ENCODE data around the gene FGR.

Gene FGR

DNA sequence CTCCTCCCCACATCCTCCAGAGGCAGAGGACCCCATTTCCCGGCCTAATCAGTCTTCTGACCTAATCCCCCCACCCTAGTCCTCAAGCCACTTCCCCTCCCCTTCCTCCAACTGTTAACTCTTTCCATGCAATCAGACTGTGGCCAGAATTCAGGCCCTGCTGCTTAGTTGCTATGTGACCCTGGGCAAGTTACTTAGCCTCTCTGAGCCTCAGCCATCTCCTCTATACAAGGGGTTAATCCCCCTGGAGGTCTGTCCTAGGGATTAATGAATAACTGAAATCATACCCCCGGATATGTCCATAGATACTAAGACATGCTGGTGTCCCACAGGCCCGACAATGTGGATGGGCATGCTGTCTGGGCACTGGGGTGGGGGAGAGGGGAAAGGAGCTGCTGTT is 49.3 kb downstream of the FGR start:
- DNase-seq (ENCODE audit: low spot score): no peak

DNA sequence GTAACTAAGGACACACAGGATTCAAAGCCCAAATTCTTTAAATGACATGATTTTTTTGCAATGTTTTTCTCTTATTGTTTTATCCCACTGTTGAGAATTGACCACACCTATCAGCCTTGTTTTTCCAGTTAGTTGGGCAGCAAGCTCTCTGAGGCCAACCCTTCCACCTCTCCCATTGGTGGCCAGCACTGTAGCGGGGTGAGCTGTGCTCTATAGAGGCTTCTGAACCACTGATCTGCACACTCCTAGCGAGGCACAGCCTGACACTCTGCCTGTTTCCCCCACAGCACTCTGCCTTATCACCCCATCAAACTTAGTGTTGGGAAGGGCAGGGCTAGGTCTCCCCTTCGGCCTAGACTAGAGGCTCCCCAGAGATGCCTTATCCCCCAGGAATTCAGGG is 50.5 kb downstream of the FGR start:
- DNase-seq (ENCODE audit: low spot score): no peak

DNA sequence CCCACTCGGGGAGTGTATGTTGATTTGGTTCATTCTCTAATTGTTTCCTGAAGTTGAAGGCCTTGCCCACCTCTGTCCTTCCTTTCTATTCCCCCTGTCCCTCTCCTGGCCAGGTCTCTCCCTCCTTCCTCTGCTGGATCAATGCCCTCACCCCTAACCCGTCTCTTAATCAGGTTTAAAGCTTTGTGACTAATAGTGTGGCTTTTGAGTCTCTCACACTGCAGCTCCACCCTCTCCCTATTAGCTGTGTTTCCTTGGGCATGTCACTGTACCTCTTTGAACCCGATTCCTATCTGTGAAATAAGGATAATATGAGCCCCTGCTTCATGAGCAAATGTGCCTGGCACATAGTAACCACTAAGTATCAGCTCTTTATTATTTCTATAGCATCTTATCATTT is 51.5 kb downstream of the FGR start:
- no peak for DNase-seq (ENCODE audit: low spot score)

DNA sequence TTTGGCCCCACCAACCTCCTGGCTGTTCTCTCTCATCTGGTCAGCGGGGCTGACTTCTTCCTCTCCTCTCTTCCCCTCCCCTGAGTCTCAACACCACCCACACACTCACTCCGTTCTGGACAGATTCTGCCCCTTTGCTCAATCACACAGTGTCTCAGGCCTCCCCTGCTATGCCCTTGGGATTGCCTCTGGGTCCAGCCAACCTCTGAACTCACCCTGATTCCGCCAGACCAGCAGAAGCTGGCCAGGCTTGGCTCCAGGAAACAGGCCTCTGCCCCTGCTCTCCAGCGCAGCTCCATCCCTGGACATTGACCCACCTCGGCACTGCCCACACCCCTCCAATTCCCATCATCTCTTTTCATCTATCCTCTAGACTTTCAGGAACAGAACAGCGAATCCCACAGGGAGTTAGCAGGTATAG is 53.2 kb downstream of the FGR start:
- DNase-seq (ENCODE audit: low spot score): no peak

DNA sequence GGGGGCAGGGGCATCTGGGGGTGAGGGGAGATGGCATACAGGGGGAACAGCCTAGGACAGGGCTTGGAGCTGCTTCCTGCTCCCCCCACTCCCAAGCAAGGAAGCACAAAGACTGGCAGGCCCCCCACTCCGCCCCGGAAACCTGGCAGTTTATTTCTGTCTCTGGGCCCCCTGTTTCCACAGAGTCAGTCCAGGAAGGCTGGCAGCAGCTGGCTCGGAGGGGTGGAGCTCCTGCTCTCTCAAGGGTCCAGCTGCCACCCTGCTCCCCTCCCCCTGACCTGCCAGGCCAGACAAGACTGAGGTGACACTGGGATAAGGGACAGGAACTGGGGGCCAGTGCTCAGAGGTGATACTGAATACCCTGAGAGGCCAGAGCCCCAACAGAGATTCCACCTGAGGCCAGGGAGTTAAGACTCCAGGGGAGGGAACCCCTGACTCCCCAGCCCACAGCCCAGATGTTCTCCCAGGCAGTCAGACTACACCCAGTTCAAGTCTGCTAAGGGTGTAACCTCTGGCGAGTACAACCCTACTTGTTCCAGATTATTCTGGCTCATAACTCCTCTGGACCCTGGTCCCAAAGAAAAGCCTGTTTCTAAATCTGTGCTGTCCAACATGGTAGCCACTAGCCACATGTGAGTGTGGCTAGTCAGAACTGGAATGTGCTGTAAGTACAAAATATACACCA is 57.3 kb downstream of the FGR start:
- no peak for DNase-seq (ENCODE audit: low spot score)

DNA sequence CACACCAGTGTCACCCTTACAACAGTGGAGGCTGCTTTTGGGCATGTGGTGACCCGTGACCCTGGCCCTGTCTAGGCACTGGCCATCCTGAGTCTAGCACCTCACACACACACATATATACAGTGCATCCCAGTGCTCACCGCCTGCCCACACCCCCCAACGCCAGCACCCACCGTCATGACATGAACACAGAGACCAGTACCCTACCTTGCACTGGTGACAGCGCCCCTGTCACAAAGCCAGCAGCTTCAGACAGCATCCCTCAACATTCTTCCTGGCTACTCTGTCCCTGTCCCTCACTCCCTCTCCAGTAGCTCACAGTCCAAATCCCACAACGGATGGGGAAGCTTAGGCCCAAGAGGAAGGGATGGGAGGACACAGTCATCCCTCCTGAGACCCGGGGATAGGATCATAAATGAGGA is 58.2 kb downstream of the FGR start:
- DNase-seq (ENCODE audit: low spot score): no peak

DNA sequence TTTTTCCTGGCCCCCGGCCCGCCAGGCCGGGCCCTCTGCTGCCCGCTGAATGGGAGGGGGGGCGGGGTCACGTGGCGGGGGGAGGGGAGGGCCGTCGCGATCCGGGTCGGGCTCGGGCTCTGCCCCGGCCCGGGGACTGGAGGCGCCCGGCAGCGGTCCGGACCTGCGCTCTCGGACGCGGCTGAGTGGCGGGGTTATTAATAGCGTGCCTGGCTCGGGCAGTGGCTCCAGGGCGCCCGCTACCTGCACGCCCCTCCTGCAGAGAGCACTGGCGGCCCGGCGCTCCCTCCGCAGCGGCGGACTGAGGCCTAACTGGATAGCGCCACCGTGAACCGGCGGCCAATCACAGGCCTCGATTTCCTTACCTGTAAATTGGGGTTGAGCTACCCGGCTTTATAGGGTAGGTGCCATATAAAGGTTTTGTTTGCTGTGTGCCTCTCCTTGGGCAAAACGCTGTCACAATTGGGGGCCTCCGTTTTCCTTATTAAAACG is 59.1 kb downstream of the FGR start:
- DNase-seq (ENCODE audit: low spot score): peak; percentile 87

DNA sequence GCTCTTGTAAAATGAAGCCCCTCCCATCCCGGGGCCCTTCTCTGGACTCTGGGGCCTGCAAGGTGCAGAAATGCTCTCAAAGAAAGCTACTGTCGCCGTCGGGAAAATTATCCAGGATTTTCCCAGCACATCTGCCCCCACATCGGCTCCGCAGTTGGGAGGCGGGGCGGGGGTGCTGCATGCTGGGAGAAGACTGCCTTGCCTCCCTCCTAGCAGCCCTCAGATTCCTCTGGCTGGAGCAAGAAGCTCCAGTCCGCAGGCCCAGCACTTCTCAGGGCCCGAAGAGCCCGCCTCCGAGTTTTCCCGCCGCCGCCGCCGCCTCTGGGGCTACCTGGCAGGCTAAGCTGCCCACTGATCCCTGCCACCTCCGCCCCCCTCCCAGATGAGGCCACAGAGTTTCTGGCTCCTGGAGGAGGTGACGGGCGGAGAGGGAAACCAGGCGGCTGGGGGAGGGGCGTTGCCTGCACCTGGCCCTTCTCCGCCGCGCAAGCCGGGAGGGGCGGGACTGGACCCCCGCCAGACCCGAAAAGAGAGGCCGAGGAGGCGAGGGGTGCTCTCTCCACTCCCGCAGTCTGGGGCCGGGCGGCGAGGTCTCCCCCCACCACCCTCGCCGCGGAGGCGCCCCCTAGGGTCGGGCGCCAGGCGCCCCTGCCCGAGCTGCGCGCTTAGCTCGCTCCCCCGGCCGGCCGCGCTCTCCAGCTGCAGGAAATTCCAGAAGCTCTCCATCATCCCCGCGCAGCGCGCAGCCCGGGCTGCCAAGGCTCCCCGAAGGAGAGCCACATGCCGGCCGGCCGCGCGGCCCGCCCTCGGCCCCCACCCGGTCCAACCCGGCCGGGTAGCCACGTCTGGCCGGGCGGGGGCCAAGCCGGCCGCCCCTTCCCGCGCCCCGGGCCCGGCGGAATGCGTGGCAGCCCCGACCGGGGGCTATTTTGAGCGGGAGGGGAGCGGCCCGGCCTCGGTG is 59.8 kb downstream of the FGR start:
- DNase-seq (ENCODE audit: low spot score): peak; percentile 92

DNA sequence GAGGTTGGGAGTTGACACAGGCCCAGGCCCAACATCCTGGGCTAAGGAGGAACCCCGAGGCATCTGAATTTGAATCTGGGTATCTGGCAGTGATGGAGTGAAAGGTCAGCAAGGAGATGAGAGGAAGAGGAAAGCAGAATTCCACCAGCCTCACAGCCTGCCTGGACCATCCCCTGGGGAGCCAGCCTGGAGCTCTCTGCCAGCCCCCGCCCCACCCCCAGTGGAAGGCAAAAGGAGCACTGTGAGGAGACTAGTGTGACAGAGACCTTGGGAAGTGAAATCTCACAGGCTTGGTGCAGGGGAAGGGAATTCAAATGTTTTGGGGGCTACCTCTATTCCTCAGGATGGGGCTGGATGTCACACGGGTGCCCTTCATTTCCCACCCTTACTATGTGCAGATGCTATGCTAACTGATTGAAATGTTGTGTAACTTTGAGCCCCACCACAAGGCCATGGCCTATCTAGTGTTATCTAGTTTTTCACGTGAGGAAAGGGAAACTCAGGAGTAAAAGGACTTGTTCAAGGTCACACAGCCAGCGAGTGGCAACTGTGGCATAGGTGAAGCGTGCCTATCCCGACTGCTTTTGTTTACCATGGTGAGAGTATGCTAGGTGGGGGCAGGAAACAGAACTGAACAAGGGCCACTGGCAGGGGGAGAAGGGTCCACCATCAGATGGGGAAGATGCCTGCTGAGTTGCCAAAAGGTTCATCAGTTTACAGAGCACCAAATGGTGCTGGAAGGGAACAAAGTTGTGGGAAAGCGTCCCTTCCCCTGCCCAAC is 60.8 kb downstream of the FGR start:
- no peak for DNase-seq (ENCODE audit: low spot score)

DNA sequence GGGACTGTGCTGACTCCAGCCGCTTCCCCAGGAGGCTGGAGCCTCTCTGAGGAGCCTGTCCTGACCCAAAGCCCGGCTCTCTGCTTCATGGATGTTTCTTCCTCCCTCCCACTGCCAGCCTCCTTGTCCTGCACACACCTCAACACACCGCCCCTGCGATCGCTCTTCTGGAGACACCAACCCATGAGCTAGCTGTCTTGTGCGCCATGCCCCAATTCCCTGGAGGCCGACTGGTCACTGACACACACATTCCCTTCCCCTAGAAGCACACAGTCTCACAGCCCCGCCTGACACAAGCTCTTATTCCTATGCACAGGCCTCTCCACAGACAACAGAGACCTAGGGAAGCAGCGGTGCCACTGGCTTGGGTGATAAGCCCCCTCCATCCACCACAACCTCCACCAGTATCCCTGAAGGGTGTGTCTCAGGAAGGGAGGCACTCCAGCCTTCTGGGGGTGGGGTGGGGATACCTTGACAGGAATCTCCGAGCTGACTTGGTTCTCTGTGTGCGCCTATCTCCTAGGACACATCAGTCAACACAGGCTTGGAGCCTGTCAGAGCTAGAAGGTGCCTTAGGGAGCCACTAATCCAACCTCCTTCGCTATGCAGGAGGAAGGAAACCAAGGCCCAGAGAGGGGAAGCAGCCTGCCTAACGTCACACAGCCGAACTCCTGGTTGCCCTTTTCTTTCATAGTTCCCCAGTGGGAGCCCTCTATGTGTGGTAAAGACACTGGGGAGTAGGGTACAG is 62.1 kb downstream of the FGR start:
- DNase-seq (ENCODE audit: low spot score): peak; percentile 87

DNA sequence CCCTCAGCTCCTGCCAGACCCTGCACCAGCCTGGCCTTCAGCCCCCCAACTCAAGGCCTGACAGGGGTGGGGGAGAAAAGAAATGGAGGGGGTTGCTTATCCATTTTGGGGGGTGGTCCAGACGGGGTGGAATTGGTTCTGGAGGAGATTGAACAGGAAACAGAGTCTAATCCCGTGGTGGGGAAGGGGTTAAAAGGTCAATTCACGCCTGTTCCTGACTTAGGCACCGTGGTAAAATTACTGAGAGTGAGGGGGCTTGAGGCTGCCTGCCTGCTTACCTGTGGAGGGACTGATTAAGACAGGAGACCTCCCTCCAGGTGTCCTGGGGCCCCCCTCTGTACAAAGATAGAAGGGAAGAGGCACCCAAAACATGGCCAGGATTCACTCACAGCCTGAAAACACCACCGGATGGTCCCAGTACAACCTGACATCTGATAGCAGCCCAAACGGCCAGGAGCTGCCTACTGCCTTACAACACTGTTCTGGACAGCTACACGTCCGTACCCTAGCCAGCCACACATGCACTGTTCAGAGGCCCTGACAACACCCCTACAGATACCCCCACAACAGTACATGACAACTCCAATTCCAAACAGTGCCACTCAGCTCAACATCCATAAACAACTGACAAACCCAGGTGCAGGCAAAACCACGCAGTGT is 62.8 kb downstream of the FGR start:
- DNase-seq (ENCODE audit: low spot score): no peak

DNA sequence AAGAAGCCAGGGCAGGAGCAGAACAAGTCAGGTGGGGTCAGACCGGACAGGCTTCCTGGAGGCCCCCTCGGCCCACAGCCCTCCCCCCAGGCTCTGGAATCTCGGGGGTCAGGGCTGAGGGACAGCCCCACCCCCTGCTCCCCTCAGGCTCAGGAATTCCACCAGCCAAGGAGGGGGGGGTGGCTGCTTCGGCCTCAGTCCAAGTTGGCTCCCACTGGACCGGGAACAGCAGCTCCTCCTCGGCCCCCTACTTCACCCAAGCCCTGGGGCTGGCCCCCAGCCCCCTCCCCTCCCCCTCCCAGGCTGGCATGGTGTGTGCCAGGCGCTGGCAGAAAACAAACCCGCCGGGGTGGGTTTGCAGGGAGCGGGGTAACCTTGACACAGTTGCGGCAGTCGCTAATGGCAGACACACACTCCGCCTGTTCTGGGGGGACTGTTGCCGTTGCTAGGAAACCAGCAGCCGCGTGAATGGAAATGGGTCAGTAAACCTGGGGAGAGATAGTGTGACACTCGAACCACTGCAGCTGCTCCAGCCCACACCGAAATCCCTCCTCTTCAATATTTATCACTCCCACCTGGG is 63.5 kb downstream of the FGR start:
- DNase-seq (ENCODE audit: low spot score): no peak

DNA sequence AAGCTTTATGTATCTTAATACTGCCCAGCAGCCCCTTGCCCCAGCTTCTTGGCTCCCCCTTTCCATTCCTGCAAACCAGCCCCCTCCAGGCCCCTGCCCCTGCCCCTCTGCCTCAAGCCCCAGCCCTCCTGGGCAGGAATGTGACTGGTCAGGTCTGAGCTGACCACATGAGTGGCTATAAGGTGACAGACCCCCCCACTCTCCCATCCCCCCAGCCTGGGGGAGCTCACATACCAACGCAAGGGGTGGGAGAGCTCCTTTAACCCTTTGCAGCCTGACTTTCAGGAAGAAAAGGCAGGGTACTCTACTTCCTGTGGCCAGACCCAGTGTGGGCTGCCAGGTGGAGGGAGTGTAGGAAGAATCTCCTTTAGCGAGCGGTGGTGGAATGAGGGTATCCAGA is 64.2 kb downstream of the FGR start:
- DNase-seq (ENCODE audit: low spot score): no peak

DNA sequence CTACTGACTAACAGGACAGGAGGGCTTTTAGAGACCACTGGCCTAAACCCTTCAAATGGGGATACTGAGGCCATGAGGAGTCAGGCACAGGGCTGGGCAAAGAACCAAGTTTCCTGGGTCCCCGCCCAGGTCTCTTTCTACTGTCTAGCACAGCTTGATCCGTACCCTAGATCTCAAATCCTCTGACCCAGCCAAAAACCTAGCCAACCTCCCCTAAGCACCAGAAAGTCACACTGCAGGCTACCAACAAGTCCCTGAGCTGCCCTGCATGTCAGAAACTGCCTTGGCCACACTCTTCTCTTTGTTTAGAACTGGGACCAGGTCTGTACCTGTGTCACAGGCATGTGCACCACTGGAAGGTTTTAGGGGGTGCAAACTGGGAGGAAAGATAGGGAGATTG is 64.6 kb downstream of the FGR start:
- no peak for DNase-seq (ENCODE audit: low spot score)

DNA sequence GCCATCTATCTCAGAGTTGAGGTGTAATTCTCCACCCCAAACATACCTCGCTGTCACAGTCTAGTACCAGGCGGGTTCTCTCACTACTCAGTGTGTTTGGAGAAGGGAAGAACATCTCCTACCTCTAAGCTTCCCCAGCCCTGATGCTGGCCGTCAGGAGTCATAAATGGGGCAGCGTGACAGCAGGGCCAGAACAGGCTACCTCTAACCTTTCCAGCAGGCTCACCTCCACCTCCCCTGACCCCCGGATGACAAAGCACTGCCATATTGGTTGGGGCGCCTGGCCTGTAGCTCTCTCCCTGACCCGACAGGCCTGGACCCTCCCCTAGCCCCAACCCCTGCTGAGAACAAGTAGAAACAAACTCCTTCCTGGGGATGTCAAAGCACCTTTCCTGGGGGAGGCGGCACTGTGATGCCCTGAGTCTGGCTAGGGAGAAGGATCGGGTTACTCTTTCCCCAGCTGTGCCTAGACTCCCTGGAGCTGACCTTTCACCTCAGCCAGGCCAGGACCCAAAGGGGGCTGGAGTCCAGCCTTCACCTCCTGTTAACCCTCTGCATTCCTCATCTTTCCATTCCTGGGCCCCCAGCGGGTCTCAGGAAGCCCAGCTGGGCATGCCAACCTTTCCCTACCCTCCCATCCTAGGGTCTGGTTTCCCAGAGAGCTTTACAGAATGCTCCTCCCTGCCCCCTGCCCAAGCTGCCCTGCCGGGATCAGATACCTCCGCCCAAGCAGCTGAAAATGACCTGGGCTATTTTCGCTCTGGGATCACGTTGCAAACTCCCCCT is 65.3 kb downstream of the FGR start:
- no peak for DNase-seq (ENCODE audit: low spot score)

DNA sequence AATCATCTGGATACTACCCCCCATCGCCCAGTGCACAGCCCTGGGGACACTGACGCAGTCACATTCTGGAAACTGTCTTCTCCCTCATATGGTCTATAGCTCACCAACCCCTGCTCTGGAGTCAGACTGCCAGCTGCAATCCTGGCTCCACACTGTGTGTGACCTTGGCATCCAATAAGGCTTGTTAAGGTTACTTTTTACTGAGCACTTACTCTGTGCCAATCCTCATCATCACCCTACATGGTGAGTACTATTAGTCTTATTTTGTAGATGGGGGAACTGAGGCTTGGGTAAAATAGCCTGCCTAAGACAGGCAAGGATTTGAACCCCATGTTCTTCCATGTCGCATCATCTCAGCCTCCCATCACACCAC is 65.9 kb downstream of the FGR start:
- DNase-seq (ENCODE audit: low spot score): no peak

DNA sequence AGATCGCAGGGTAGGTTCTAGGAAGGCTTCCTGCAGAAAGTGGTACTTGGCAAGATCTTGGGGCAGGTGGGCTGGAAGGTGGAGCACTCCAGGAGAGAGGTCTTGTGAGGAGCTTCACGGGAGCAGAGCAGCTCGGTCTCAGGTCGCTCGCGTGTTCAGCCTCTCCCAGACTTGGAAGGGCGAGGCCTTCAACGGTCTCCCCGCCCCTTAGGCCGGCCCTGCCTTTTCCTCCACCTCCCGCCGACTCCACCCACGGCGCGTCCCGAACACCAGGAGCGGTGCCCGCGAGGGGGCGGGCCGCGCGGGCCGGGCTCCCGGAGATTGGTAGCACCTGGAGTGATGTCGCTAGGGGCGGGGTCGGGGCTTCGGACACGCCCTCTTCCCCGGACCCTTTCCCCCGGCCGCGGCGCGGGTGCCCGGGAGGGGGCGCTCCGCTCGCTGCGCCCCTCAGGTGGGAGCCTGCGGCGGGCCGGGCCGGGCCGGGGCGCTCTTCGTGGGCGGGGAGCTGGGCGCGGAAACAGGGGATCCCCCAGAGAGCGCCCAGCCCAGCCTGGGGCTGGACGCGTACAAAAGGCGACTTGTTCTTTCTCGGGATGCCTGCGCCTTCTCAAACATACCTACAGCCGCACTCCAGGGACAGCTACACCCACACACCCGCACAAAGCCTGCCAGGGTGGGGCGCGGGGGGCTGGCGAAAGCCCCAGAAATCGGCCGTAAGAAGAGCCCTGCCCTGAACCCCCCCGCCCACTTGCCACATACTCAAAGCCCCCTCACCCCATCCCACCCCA is 66.5 kb downstream of the FGR start:
- peak; percentile 94 for DNase-seq (ENCODE audit: low spot score)

DNA sequence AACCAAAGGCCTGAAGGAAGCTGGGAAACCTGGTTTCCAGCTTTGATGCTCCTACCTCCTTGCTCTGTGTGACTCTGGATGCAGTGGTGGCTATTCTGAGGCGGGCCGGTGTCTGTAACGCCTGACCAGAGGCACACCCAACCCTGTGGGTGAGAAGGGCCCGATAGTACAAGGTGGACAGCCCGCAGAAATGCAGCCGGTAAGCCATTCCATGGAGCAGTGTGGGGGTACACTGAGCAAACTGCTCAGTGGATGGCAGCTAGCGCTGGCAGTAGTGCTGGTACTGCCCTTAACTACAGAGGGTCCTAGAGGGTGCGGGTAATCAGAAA is 67.0 kb downstream of the FGR start:
- DNase-seq (ENCODE audit: low spot score): no peak

DNA sequence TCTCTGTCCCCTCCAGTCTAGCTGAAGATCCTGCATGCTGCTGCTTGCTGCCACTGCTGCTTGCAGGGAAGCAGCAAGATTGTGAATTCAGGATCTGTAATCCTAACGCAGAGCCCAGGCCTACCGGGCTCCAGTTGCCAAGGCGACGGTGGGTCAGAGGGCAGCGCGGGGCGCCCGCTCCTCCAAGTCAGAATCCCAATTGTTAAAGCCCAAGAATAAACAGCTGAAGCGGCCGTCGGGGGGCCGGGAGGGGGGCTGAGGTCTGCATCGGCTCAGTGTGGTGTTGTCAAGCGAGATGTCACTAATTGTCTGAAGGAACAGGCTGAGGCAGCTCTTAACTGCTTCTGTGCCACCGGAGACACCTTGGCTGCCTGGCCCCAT is 67.8 kb downstream of the FGR start:
- DNase-seq (ENCODE audit: low spot score): no peak
